Breast epithelium (tissue), 3 donors: ENCODE data around the gene USHBP1.

ENCODE experiments used
- CTCF ChIP-seq, 3 donors: fragments of 450-650 bp; IDR thresholded peaks; one replicate each; pipeline ENCODE4 v1.5.1; 2016 to 2017; ENCODE audit warnings: antibody characterized with exemption in 3 of 3, mild to moderate bottlenecking in 3 of 3, moderate library complexity in 3 of 3
- POLR2A ChIP-seq: fragments of 450-650 bp; IDR thresholded peaks from one replicate; pipeline ENCODE4 v1.6.1; 2016; ENCODE audit warnings: antibody characterized with exemption, mild to moderate bottlenecking, moderate library complexity

- TF ChIP-seq CTCF (IDR thresholded peaks at IDR 0.05), result no peak
- TF ChIP-seq POLR2A, result no peak
Measured at GRCh38 chr19:17279436-17279835, 14.9 kb upstream of the USHBP1 start.
